ENCODE data around the gene CYP4F11.
"Not testable (repeated sequence)": the region's sequence is repeated elsewhere in the genome, so short reads cannot be mapped to it uniquely, and the experiment has no call there.

The CYP4F11 gene

GRCh38 chr19:15937771-15938170 lies 3.4 kb upstream of the CYP4F11 start:
- Mint-ChIP-seq H3K36me3 (ENCODE audit: low read depth) (no peaks in the 10 kb centered on the region), H3K9me3 (peaks cover 10% of the 10 kb centered on the region), H3K27me3 (ENCODE audit: low read depth) (peaks cover 5% of the 10 kb centered on the region), H3K4me3 (no peak overlapping the region), H3K4me1 (ENCODE audit: low read depth) (no peaks in the 10 kb centered on the region), H3K27ac (no peak overlapping the region)
- no peak for DNase-seq (ENCODE audit: low spot score)

- Mint-ChIP-seq H3K9me3 (peaks cover 10% of the 10 kb centered on the region), H3K27me3 (ENCODE audit: low read depth) (peaks cover 3% of the 10 kb centered on the region), H3K27ac (no peak overlapping the region), H3K4me1 (ENCODE audit: low read depth) (no peaks in the 10 kb centered on the region), H3K4me3 (no peak overlapping the region), H3K36me3 (ENCODE audit: low read depth) (no peaks in the 10 kb centered on the region)
- DNase-seq (ENCODE audit: low spot score): no peak
Measured at GRCh38 chr19:15936950-15937349, 2.6 kb upstream of the CYP4F11 start.

GRCh38 chr19:15936173-15936572 lies 1.8 kb upstream of the CYP4F11 start:
- no peaks in the 10 kb centered on the region for H3K4me1 Mint-ChIP-seq (ENCODE audit: low read depth)
- peaks cover 13% of the 10 kb centered on the region for H3K9me3 Mint-ChIP-seq
- H3K27ac Mint-ChIP-seq: no peak overlapping the region
- no peak overlapping the region for H3K4me3 Mint-ChIP-seq
- peaks cover 2% of the 10 kb centered on the region for H3K36me3 Mint-ChIP-seq (ENCODE audit: low read depth)
- DNase-seq (ENCODE audit: low spot score): no peak
- peaks cover 5% of the 10 kb centered on the region for H3K27me3 Mint-ChIP-seq (ENCODE audit: low read depth)

- no peak for DNase-seq (ENCODE audit: low spot score)
- Mint-ChIP-seq H3K4me1 (ENCODE audit: low read depth) (no peaks in the 10 kb centered on the region), H3K27ac (no peak overlapping the region), H3K9me3 (peaks cover 17% of the 10 kb centered on the region), H3K36me3 (ENCODE audit: low read depth) (peaks cover 4% of the 10 kb centered on the region), H3K4me3 (no peak overlapping the region), H3K27me3 (ENCODE audit: low read depth) (peaks cover 6% of the 10 kb centered on the region)
Measured at GRCh38 chr19:15935167-15935702, 906 bp upstream of the CYP4F11 start.

GRCh38 chr19:15933761-15934331 lies 483 bp downstream of the CYP4F11 start:
- not testable (repeated sequence) for H3K4me1 Mint-ChIP-seq (ENCODE audit: low read depth)

GRCh38 chr19:15928321-15928720 lies 6.0 kb downstream of the CYP4F11 start:
- H3K4me1 Mint-ChIP-seq (ENCODE audit: low read depth): no peaks in the 10 kb centered on the region
- H3K36me3 Mint-ChIP-seq (ENCODE audit: low read depth): peaks cover 4% of the 10 kb centered on the region
- H3K9me3 Mint-ChIP-seq: peaks cover 12% of the 10 kb centered on the region
- peaks cover 8% of the 10 kb centered on the region for H3K27me3 Mint-ChIP-seq (ENCODE audit: low read depth)
- H3K4me3 Mint-ChIP-seq: no peak overlapping the region
- H3K27ac Mint-ChIP-seq: no peak overlapping the region
- DNase-seq (ENCODE audit: low spot score): no peak

More at GRCh38 chr19:15933761-15934331, 483 bp downstream of the CYP4F11 start:
- H3K4me3 Mint-ChIP-seq; DNase-seq (ENCODE audit: low spot score); H3K27me3 Mint-ChIP-seq (ENCODE audit: low read depth); H3K36me3 Mint-ChIP-seq (ENCODE audit: low read depth); H3K27ac Mint-ChIP-seq: not testable (repeated sequence)
- peaks cover 22% of the 10 kb centered on the region for H3K9me3 Mint-ChIP-seq

- no peak overlapping the region for H3K27ac Mint-ChIP-seq
- H3K27me3 Mint-ChIP-seq (ENCODE audit: low read depth): peaks cover 8% of the 10 kb centered on the region
- no peak for DNase-seq (ENCODE audit: low spot score)
- H3K4me1 Mint-ChIP-seq (ENCODE audit: low read depth): no peaks in the 10 kb centered on the region
- H3K36me3 Mint-ChIP-seq (ENCODE audit: low read depth): peaks cover 4% of the 10 kb centered on the region
- H3K4me3 Mint-ChIP-seq: no peak overlapping the region
- H3K9me3 Mint-ChIP-seq: peaks cover 12% of the 10 kb centered on the region
Measured at GRCh38 chr19:15926484-15926883, 7.8 kb downstream of the CYP4F11 start.

- no peak for DNase-seq (ENCODE audit: low spot score)
- Mint-ChIP-seq H3K36me3 (ENCODE audit: low read depth) (no peaks in the 10 kb centered on the region), H3K9me3 (no peaks in the 10 kb centered on the region), H3K27ac (no peak overlapping the region), H3K4me1 (ENCODE audit: low read depth) (no peaks in the 10 kb centered on the region), H3K4me3 (no peak overlapping the region), H3K27me3 (ENCODE audit: low read depth) (peaks cover 9% of the 10 kb centered on the region)
Measured at GRCh38 chr19:15923702-15924101, 10.6 kb downstream of the CYP4F11 start.

- DNase-seq (ENCODE audit: low spot score): no peak
- Mint-ChIP-seq H3K4me3 (no peak overlapping the region), H3K27me3 (ENCODE audit: low read depth) (peaks cover 13% of the 10 kb centered on the region), H3K9me3 (no peaks in the 10 kb centered on the region), H3K27ac (no peak overlapping the region), H3K4me1 (ENCODE audit: low read depth) (no peaks in the 10 kb centered on the region), H3K36me3 (ENCODE audit: low read depth) (no peaks in the 10 kb centered on the region)
Measured at GRCh38 chr19:15922021-15922420, 12.3 kb downstream of the CYP4F11 start.

- no peaks in the 10 kb centered on the region for H3K4me1 Mint-ChIP-seq (ENCODE audit: low read depth)
- peaks cover 14% of the 10 kb centered on the region for H3K27me3 Mint-ChIP-seq (ENCODE audit: low read depth)
- H3K9me3 Mint-ChIP-seq: peaks cover 9% of the 10 kb centered on the region
- H3K4me3 Mint-ChIP-seq: no peak overlapping the region
- H3K36me3 Mint-ChIP-seq (ENCODE audit: low read depth): no peaks in the 10 kb centered on the region
- DNase-seq (ENCODE audit: low spot score): no peak
- H3K27ac Mint-ChIP-seq: no peak overlapping the region
Measured at GRCh38 chr19:15919243-15919642, 15.1 kb downstream of the CYP4F11 start.

- H3K27me3 Mint-ChIP-seq (ENCODE audit: low read depth): peaks cover 34% of the 10 kb centered on the region
- peaks cover 9% of the 10 kb centered on the region for H3K9me3 Mint-ChIP-seq
- DNase-seq (ENCODE audit: low spot score): no peak
- no peak overlapping the region for H3K4me3 Mint-ChIP-seq
- no peaks in the 10 kb centered on the region for H3K36me3 Mint-ChIP-seq (ENCODE audit: low read depth)
- H3K27ac Mint-ChIP-seq: no peak overlapping the region
- H3K4me1 Mint-ChIP-seq (ENCODE audit: low read depth): no peaks in the 10 kb centered on the region
Measured at GRCh38 chr19:15915109-15915508, 19.2 kb downstream of the CYP4F11 start.

- peaks cover 41% of the 10 kb centered on the region for H3K27me3 Mint-ChIP-seq (ENCODE audit: low read depth)
- H3K4me1 Mint-ChIP-seq (ENCODE audit: low read depth): no peaks in the 10 kb centered on the region
- no peaks in the 10 kb centered on the region for H3K36me3 Mint-ChIP-seq (ENCODE audit: low read depth)
Measured at GRCh38 chr19:15913830-15914229, 20.5 kb downstream of the CYP4F11 start.

GRCh38 chr19:15913384-15913783 lies 20.9 kb downstream of the CYP4F11 start:
- H3K27ac Mint-ChIP-seq: no peak overlapping the region
- H3K4me1 Mint-ChIP-seq (ENCODE audit: low read depth): no peaks in the 10 kb centered on the region
- peaks cover 9% of the 10 kb centered on the region for H3K9me3 Mint-ChIP-seq
- no peaks in the 10 kb centered on the region for H3K36me3 Mint-ChIP-seq (ENCODE audit: low read depth)
- no peak for DNase-seq (ENCODE audit: low spot score)
- no peak overlapping the region for H3K4me3 Mint-ChIP-seq
- peaks cover 46% of the 10 kb centered on the region for H3K27me3 Mint-ChIP-seq (ENCODE audit: low read depth)

More at GRCh38 chr19:15913830-15914229, 20.5 kb downstream of the CYP4F11 start:
- Mint-ChIP-seq H3K4me3 (no peak overlapping the region), H3K9me3 (peaks cover 9% of the 10 kb centered on the region), H3K27ac (no peak overlapping the region)
- DNase-seq (ENCODE audit: low spot score): no peak

GRCh38 chr19:15911599-15912235 lies 22.6 kb downstream of the CYP4F11 start:
- H3K9me3 Mint-ChIP-seq: peaks cover 9% of the 10 kb centered on the region
- H3K36me3 Mint-ChIP-seq (ENCODE audit: low read depth): no peaks in the 10 kb centered on the region
- H3K4me1 Mint-ChIP-seq (ENCODE audit: low read depth): no peaks in the 10 kb centered on the region
- no peak overlapping the region for H3K27ac Mint-ChIP-seq
- no peak for DNase-seq (ENCODE audit: low spot score)
- H3K4me3 Mint-ChIP-seq: no peak overlapping the region
- peaks cover 48% of the 10 kb centered on the region for H3K27me3 Mint-ChIP-seq (ENCODE audit: low read depth)
